Myometrial cell (primary cell): ENCODE data around the gene CDC42EP1. TPM values are rescaled to one million over a fixed set of nuclear protein-coding genes. Genes with fewer than 3 reads are reported as not detected.

Experiments
- total RNA-seq: library from RNA; depleted of rRNA; stranded (reverse); fragments of >200 nt; gene quantifications from 2 replicates; pipeline ENCODE4 v1.2.3, GENCODE V29; 2015

Gene CDC42EP1
- 58.0 and 69.5 TPM in 2 replicates for total RNA-seq

GRCh38 chr22:37559901-37560607 lies at the start of gene CDC42EP1:
Gene CDC42EP1 (plus strand): TSS chr22:37560480. CDS start chr22:37566350, 5,870 bp downstream.

GRCh38 chr22:37519268-37520195 lies 40.7 kb upstream of the CDC42EP1 start, which contains the start of gene CARD10:
Gene CARD10 (minus strand): TSS chr22:37519415. CDS start chr22:37519200, 215 bp downstream.

GRCh38 chr22:37608477-37609239 lies 48.4 kb downstream of the CDC42EP1 start, which contains the start of gene GGA1:
Gene GGA1 (plus strand): TSS chr22:37608834. CDS start chr22:37608861, 27 bp downstream.

Other genes starting within 250 kb of the CDC42EP1 start
- 4.9 and 5.8 TPM in 2 replicates for gene ELFN2, start 133.0 kb upstream of the CDC42EP1 start, total RNA-seq
- gene MFNG, start 74.1 kb upstream of the CDC42EP1 start, total RNA-seq, result not detected in 2 replicates
- 8.7 and 12.1 TPM in 2 replicates for gene CARD10, start 41.1 kb upstream of the CDC42EP1 start, total RNA-seq
- not detected in 2 replicates for gene LGALS2, start 19.6 kb downstream of the CDC42EP1 start, total RNA-seq
- gene GGA1, start 48.4 kb downstream of the CDC42EP1 start, total RNA-seq, result 39.5 and 49.3 TPM in 2 replicates
- 41.8 and 49.6 TPM in 2 replicates for gene SH3BP1, start 79.2 kb downstream of the CDC42EP1 start, total RNA-seq
- gene PDXP, start 98.2 kb downstream of the CDC42EP1 start, total RNA-seq, result 9.5 and 11.7 TPM in 2 replicates
- 10,618 and 15,072 TPM in 2 replicates for gene LGALS1, start 115.2 kb downstream of the CDC42EP1 start, total RNA-seq
- gene NOL12, start 125.9 kb downstream of the CDC42EP1 start, total RNA-seq, result 15.9 and 50.2 TPM in 2 replicates
- 215 and 222 TPM in 2 replicates for gene TRIOBP, start 136.6 kb downstream of the CDC42EP1 start, total RNA-seq
- 38.8 and 43.0 TPM in 2 replicates for gene GCAT, start 247.5 kb downstream of the CDC42EP1 start, total RNA-seq